GM13976 (cell line): Measurements from ENCODE around the gene PHEX.
A peak's percentile ranks its signal among the peaks of the same experiment; 100 is the strongest.

Experiments used
- DNase-seq: peaks from one replicate; pipeline ENCODE4 v3.0.0; 2012; ENCODE audit warnings: low spot score
- in situ Hi-C: fragments of 300-500 bp; cut with MboI; formaldehyde crosslinking; loops from one replicate; pipeline ENCODE4 v1.12.0; 2022; ENCODE audit warnings: low sequenced_read_pairs, mixed read lengths, inconsistent platforms; ENCODE audit not compliant: unreplicated experiment
- TF ChIP-seq, protein P1 (sequence below): IDR thresholded peaks from 2 replicates; pipeline ENCODE4 v1.5.1; 2012; ENCODE audit warnings: borderline replicate concordance, mild to moderate bottlenecking; ENCODE audit not compliant: insufficient read depth; ENCODE audit errors: extremely low read depth, missing control alignments, control extremely low read depth

Gene PHEX

DNA sequence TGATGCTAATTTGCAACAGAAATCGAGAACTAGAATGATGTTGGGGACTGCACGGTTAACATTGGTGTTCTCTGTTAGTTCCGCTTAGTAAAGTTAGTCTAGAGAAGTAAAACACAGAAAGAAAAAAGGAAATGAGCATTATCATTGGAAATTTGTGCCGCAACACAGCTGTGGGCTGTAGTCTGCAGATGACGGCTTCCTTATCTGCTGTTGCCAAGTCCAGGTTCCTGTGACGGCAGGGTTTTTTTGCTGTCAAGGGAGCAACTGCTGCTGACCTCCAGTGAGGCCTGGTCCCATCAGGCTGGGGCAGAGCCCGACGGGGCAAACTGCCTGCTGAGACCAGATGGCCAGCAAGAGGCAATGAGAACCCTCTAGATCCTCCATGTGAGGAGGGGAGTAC is 38.9 kb upstream of the PHEX start:
- DNase-seq: peak; percentile 44
- in situ Hi-C loops: loop anchor here (25.0 kb wide), 1 partner anchor 194 kb away; no protein-coding TSS in a partner anchor
- TF ChIP-seq, protein P1, sequence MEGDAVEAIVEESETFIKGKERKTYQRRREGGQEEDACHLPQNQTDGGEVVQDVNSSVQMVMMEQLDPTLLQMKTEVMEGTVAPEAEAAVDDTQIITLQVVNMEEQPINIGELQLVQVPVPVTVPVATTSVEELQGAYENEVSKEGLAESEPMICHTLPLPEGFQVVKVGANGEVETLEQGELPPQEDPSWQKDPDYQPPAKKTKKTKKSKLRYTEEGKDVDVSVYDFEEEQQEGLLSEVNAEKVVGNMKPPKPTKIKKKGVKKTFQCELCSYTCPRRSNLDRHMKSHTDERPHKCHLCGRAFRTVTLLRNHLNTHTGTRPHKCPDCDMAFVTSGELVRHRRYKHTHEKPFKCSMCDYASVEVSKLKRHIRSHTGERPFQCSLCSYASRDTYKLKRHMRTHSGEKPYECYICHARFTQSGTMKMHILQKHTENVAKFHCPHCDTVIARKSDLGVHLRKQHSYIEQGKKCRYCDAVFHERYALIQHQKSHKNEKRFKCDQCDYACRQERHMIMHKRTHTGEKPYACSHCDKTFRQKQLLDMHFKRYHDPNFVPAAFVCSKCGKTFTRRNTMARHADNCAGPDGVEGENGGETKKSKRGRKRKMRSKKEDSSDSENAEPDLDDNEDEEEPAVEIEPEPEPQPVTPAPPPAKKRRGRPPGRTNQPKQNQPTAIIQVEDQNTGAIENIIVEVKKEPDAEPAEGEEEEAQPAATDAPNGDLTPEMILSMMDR: no peak

DNA sequence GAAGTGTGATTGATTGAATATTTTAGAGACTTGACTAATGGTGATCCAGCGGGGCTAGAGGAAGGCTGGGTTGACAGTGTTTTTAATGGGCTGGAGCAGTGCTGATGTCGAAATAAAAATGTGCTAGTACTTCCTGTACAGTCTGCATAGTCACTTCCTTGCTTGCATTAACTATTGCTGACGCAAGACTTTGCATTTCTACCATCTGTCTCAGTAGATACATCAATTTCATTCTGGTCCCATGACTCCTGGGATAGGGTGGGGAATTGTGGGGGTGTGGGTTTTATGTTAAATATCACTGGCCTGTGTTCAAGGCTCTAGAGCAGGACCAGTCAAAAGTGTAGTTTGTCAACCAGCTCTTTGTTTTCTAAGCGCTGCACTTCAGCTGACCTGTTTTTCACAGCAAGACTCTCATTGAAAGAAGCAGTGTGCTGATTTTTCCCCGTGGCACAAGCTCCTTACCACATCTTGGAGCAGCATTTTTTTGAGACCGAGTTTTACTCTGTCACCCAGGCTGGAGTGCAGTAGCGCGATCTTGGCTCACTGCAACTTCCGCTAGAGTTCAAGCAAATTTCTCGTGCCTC is 35.2 kb upstream of the PHEX start:
- no peak for DNase-seq
- in situ Hi-C loops: loop anchor here (25.0 kb wide), 1 partner anchor 190 kb away; no protein-coding TSS in a partner anchor
- TF ChIP-seq, protein P1: no peak

DNA sequence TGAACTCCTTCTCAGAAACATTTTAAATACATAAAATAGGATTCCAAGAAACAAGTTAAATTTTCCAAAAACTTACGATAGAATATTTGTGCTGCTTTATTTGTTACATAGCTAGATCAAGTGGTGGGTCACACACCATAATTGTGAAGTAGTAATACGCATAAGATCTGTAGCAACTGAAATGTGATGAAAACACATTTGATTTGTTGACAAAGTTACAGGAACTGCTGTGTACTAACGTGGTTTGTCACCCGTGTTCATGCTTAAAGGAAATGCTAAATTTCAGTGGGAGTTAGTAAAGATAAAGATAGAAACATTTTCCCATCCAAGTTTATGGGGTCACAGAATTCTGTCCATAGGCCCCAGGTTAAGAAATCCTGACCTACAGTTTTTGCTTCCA is 34.1 kb upstream of the PHEX start:
- no peak for DNase-seq
- TF ChIP-seq, protein P1: no peak
- in situ Hi-C loops: loop anchor here (25.0 kb wide), 1 partner anchor 189 kb away; no protein-coding TSS in a partner anchor

DNA sequence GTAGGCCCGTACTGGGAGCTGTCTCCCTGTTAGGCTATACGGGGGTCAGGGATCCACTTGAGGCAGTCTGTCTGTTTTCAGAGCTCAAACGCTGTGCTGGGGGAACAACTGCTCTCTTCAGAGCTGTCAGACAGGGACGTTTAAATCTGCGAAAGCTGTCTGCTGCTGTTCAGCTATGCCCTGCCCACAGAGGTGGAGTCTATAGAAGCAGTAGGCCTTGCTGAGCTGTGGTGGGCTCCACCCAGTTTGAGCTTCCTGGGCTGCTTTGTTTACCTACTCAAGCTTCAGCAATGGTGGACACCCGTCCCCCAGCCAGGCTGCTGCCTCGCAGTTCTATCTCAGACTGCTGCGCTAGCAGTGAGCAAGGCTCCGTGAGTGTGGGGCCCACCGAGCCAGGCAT is 27.3 kb upstream of the PHEX start:
- TF ChIP-seq, protein P1: no peak
- in situ Hi-C loops: no loop called here
- no peak for DNase-seq

DNA sequence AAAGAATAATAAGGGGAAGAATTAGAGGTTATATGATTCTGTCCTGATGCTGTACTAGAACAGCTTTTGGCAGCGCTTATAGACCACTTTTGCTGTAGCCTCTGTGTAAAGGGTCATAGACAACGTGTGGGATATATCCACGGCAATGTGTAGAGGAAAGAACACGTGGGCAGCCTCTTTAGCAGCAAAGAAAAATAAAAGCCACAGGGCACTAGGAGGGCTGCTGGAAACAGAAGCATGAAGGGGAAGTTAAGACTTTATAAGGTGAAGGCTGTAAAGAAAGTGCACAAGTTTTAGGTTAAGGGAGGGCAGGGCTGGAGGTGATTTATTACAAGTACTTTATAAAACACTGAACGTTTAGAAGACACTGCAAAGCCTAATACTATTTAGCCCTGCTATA is 20.1 kb upstream of the PHEX start:
- in situ Hi-C loops: no loop called here
- no peak for DNase-seq

DNA sequence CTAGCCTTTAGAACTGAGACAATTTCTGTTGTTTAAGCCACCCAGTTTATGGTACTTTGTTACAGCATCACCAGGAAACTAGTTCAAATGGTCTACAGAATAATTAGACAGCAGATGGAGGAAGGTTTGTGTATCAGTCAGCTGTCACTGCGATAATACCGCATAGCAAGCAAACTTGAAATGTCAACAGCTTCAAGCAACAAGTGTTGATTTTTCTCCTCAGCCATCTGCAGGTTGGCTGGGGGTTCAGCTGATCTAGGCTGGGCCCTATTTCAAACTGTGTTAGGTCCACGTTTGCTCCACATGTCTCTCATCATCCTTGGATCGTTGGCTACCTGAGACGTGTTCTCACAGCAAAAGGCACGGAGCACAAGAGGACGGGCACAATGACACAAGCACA is 19.2 kb upstream of the PHEX start:
- no peak for DNase-seq
- TF ChIP-seq, protein P1: no peak
- in situ Hi-C loops: no loop called here

More for the DNA sequence above, 20.1 kb upstream of the PHEX start:
- TF ChIP-seq, protein P1: no peak
